ENCODE data around the gene ZMAT5.

The ZMAT5 gene

DNA sequence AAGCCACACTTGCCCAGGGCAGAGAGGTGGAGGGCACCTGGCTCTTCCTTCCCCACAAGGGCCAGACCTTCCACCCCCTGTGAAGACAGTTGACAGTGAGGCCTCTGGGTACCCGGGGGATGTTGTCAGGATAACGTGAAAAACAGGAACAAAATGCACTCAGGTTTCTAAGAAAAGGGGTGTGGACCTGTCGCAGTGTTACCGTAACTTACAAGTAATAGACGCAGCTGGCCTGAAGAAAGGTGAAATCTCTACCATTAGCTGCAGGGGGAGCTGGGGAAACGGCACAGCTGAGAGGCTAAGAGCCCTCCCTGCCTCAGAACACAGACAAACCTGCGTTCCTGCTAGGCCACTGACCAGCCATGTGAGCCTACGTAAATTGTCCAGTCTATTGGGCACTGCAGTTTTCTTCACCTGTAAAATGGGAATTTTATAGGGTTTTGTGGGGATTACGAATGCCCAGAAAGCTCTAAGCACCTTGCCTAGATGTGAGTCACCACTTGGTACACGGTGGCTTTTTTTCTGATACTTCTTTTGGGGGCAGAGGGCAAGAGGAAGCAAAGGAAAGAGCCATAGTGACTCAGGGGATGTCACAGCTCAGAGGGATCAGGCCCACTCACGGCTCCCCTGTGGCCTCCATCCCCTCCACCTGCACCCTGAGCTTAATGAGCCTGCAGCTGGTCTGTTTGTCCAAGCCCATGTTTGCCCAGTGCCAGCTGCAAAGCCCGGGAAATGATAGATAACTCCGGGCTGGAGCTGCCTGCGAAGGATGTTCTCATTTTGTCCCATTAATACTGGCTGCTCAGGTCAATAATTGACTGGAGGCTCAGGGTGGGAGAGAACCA is 65.4 kb downstream of the ZMAT5 start:
- TF ChIP-seq, protein P1, sequence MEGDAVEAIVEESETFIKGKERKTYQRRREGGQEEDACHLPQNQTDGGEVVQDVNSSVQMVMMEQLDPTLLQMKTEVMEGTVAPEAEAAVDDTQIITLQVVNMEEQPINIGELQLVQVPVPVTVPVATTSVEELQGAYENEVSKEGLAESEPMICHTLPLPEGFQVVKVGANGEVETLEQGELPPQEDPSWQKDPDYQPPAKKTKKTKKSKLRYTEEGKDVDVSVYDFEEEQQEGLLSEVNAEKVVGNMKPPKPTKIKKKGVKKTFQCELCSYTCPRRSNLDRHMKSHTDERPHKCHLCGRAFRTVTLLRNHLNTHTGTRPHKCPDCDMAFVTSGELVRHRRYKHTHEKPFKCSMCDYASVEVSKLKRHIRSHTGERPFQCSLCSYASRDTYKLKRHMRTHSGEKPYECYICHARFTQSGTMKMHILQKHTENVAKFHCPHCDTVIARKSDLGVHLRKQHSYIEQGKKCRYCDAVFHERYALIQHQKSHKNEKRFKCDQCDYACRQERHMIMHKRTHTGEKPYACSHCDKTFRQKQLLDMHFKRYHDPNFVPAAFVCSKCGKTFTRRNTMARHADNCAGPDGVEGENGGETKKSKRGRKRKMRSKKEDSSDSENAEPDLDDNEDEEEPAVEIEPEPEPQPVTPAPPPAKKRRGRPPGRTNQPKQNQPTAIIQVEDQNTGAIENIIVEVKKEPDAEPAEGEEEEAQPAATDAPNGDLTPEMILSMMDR (IDR thresholded peaks at IDR 0.05; ENCODE audit: low read depth, low read length), result no peak; the same call in 1 of the 2 replicates
- no peak for DNase-seq (ENCODE audit: extremely low read depth, low read depth)

DNA sequence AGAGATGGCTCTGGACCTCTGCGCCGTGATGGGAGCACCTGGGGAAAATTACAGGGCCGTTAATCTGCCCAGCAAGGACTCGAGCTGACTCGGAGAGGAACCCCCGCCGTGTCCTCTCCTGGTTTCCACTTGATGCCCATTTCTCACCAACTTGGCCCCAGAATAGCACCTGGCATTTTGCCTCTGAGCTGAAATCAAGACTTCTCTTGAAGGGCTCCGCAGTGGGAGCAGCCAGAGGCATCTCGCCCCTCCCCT is 66.0 kb downstream of the ZMAT5 start:
- TF ChIP-seq, protein P1 (IDR thresholded peaks at IDR 0.05; ENCODE audit: low read depth, low read length), result no peak
- no peak for DNase-seq (ENCODE audit: extremely low read depth, low read depth)

DNA sequence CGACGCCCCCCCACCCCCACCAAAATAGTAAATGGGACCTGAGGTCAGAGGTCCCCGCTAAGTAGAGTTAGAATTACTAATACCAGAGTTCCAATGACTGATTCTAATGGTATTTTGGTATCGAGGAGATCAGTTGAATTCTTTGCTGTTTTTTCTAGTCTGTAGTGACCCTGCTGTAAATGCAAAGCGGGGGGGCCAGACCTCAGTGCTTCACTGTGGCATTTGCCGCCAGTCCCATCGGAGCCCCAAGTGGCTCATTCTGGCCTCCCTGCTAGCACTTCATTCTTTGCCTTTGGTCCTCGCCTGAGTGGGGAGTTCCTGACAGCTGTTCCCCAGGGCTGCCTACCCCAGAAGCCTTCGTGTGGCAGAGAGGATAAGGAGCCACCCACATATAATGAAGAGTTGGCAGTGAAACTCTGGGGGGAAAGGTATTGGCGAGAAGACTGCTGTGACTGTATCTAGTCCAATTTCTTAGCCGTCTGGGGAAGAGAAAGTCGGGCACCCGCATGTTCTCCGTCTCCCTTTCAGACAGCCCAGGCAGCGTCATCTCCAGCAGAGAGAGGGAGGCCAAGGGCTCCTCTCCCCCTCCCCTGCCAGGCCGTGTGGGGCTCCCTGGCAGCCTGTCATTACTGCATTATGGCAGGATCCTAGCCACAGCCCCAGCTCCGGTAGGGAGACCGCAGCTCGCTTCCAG is 66.5 kb downstream of the ZMAT5 start:
- no peak for DNase-seq (ENCODE audit: extremely low read depth, low read depth)
- TF ChIP-seq, protein P1 (IDR thresholded peaks at IDR 0.05; ENCODE audit: low read depth, low read length), result no peak

DNA sequence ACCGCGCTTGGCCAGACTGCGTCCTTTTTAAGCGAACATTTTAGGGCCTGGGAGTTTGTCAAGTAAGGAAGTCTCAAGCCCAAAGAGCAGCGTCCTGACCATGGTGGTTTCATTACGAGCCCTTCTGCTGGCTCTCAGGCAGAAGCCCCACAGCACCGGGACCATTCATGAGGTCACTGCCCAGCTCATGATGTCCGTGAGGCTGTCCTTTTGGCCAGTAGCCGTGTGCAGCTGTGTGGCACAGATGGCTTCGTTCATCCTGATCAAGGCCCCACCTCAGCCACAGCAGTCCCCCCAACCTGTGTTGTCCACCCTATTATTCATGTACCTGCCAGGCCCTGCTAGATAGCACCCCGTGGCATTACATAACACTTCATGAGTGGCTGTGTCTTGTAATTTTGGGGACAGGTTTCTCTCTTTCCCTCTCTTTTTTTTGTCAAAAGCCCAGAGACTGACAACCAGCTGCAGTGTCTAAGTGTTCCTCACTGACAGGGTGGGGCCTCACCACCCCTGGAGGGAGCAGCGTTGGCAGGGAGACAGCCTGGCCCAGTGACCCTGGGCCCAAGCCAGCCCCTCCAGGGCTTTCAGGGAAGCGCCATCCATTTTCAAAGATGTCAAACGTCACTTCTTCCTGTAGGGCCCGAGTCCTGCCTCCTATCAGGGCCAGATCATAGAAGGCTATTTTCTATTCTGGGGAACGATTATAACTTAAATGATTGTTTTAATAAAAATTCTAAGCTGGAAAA is 68.8 kb downstream of the ZMAT5 start:
- DNase-seq (ENCODE audit: extremely low read depth, low read depth), result no peak

DNA sequence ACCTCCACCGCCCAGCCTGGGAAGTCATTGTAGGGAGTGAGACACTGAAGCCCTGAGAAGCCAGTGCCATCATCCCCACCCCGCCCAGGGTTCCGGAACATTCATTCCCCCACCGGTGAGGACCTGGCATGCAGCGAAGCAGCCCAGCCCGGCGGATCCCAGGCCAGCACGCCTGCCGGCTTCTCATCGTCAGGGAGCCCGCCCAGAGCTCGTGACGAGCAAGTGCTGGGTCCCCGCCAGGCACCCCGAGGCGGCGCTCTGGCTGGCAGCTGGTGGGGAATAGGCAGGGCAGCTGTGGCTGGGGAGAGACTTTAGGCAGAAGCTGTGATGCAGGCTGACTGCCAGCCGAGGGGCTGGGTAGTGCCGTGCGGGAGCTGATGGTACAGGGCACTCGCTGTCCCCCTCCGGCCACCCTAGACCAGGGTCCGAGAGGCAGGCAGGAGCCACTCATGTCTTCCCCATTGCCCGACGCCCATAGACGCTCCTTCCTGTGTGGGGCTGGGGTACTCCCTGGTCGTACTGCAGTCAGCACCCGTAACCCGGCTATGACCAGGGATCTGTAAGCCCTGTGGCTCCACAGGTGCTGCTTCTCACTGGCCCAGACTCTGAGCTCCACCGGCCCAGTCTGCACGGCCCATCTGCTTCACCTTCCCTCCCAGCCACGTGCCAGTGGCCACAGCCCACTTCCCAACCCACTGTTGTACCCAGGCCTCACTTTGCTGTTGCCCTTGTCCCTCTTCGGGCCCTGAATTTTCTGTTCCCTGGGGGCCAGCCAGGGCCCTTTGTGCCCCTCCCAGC is 71.5 kb downstream of the ZMAT5 start:
- DNase-seq (ENCODE audit: extremely low read depth, low read depth), result no peak
- TF ChIP-seq, protein P1 (IDR thresholded peaks at IDR 0.05; ENCODE audit: low read depth, low read length), result no peak

More for the DNA sequence above, 68.8 kb downstream of the ZMAT5 start:
- TF ChIP-seq, protein P1 (IDR thresholded peaks at IDR 0.05; ENCODE audit: low read depth, low read length), result no peak

DNA sequence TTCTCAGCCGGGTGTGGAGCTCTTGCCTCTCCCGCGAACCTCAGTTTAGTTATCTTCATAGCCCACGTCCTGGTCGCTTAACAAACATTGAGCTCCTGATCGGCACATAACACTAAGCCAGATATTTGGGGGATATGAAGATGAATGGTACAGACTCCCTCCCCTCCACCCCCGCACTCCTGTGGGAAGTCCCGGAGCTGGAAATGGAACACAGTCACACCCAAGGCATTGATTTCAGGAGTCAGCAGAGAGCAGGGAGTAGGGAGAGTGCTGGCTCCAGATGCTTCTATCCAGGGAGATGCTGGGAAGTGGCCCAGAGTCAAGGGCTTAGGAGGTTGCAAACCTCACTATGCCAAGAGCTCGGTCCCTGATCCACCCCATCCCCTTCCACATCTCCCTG is 73.1 kb downstream of the ZMAT5 start:
- TF ChIP-seq, protein P1 (IDR thresholded peaks at IDR 0.05; ENCODE audit: low read depth, low read length), result no peak
- no peak for DNase-seq (ENCODE audit: extremely low read depth, low read depth)

All from AG09319 (cell line).